Measurements from ENCODE around the gene TFRC. TPM values are rescaled to one million over a fixed set of nuclear protein-coding genes. Genes with fewer than 3 reads are reported as not detected.

TFRC gene
- total RNA-seq, 1 experiment from 2014 or later = 336 TPM

- no peak overlapping the region for H3K27ac ChIP-seq (ENCODE audit: low read depth, low read length, poor library complexity, severe bottlenecking)
- TF ChIP-seq, protein P1, sequence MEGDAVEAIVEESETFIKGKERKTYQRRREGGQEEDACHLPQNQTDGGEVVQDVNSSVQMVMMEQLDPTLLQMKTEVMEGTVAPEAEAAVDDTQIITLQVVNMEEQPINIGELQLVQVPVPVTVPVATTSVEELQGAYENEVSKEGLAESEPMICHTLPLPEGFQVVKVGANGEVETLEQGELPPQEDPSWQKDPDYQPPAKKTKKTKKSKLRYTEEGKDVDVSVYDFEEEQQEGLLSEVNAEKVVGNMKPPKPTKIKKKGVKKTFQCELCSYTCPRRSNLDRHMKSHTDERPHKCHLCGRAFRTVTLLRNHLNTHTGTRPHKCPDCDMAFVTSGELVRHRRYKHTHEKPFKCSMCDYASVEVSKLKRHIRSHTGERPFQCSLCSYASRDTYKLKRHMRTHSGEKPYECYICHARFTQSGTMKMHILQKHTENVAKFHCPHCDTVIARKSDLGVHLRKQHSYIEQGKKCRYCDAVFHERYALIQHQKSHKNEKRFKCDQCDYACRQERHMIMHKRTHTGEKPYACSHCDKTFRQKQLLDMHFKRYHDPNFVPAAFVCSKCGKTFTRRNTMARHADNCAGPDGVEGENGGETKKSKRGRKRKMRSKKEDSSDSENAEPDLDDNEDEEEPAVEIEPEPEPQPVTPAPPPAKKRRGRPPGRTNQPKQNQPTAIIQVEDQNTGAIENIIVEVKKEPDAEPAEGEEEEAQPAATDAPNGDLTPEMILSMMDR (conservative IDR thresholded peaks at IDR 0.05; ENCODE audit: low read depth, low read length) = no peak
- no peak for TF ChIP-seq EZH2 (IDR thresholded peaks at IDR 0.05; ENCODE audit: borderline replicate concordance, low read depth, low read length, poor library complexity, severe bottlenecking)
- ChIA-PET CTCF (no interaction called here), POLR2A (ENCODE audit: low non-redundant PET) (no interaction called here)
- DNase-seq (ENCODE audit: low spot score) = no peak
- no peak overlapping the region for H3K4me3 ChIP-seq (ENCODE audit: low read depth, low read length, poor library complexity, severe bottlenecking)
- intact Hi-C loops (cut with micrococcal nuclease; ENCODE audit: unreplicated experiment) = no loop called here
- H3K36me3 ChIP-seq (ENCODE audit: insufficient read depth, low read length, poor library complexity, severe bottlenecking) = no peaks in the 10 kb centered on the region
- no TSS peak for BruUV-seq (replicated peaks)
- no peaks in the 10 kb centered on the region for H3K9me3 ChIP-seq (ENCODE audit: low read depth, low read length, poor library complexity, severe bottlenecking)
- H3K4me1 ChIP-seq (ENCODE audit: insufficient read depth, low read length, poor library complexity, severe bottlenecking) = no peaks in the 10 kb centered on the region
- H3K27me3 ChIP-seq (replicated peaks; ENCODE audit: insufficient read depth, low read depth, low read length, poor library complexity) = no peaks in the 10 kb centered on the region
Observed at GRCh38 chr3:196097373-196098154, 15.7 kb upstream of the TFRC start.

DNA sequence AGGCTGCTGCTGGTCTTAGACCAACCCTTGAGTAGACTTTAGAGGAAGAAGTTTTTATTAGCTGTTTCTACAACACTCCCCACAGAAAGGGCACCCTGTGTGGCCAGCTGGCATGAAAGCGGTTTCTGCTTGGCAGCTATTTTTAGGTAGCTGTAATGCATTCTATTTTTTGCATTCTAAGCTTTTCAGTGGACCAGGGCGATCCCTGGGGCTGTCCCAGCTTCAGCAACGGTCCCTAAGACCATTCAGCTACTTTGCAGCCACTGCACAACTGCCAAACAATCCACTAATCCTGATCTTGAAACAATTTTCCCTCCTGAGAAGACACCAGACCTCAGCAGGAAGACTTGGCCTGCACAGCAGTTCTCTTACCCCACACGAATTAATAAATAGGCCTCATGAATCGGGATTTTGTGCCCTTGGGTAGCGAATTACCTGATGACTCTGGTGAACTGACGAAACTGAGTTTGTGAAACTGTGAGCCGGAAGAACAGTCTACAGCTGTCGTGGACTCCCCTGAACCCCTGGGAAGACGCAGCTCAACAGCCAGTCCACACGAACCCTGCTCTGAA, 14.6 kb upstream of the TFRC start:
- Histone ChIP-seq H3K36me3 (ENCODE audit: insufficient read depth, low read length, poor library complexity, severe bottlenecking) (no peaks in the 10 kb centered on the region), H3K27ac (ENCODE audit: low read depth, low read length, poor library complexity, severe bottlenecking) (no peak overlapping the region), H3K4me1 (ENCODE audit: insufficient read depth, low read length, poor library complexity, severe bottlenecking) (no peaks in the 10 kb centered on the region), H3K9me3 (ENCODE audit: low read depth, low read length, poor library complexity, severe bottlenecking) (no peaks in the 10 kb centered on the region), H3K4me3 (ENCODE audit: low read depth, low read length, poor library complexity, severe bottlenecking) (no peak overlapping the region), H3K27me3 (replicated peaks; ENCODE audit: insufficient read depth, low read depth, low read length, poor library complexity) (no peaks in the 10 kb centered on the region)
- TF ChIP-seq, protein P1 (conservative IDR thresholded peaks at IDR 0.05; ENCODE audit: low read depth, low read length) = no peak
- TF ChIP-seq EZH2 (IDR thresholded peaks at IDR 0.05; ENCODE audit: borderline replicate concordance, low read depth, low read length, poor library complexity, severe bottlenecking) = no peak
- DNase-seq (ENCODE audit: low spot score) = no peak
- POLR2A ChIA-PET (ENCODE audit: low non-redundant PET) = no interaction called here
- BruUV-seq (replicated peaks) = no TSS peak
- CTCF ChIA-PET = no interaction called here
- intact Hi-C loops (cut with micrococcal nuclease; ENCODE audit: unreplicated experiment) = no loop called here

DNA sequence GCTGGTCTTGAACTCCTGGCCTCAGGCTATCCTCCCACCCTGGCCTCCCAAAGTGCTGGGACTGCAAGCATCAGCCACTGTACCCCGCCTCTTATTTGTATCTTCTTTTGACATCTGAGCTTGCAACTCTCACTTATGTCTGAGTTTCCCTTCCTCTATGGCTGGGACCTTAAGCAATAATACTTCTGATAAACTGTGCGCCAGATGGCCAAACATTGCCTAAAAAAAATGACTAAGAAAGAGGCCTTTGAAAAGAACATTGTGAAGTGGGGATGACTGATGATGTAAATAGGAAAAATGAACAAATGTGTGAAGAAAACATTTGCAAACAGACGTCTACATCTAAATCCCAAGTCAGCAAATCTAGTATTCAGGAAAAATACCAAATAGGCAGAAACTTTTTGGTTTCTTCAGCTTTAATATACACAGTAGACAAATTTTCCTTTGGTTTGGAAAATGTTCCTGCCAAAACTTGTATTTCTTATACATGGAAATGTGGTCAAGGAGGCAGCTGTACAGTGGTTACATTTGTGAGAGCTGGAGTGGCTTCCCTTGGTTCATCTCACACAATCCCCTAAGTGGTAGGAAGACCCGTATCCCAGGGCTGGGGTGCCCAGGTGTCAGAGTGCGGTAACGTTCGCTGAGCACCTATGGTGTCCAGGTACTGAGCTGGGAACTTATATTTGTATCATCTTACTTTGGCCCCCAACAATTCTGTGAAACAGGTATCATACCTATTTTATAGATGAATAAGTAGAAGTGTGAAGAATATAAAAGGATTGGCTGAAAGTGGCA, 11.6 kb upstream of the TFRC start:
- ChIA-PET CTCF (no interaction called here), POLR2A (ENCODE audit: low non-redundant PET) (no interaction called here)
- BruUV-seq (replicated peaks) = no TSS peak
- Histone ChIP-seq H3K36me3 (ENCODE audit: insufficient read depth, low read length, poor library complexity, severe bottlenecking) (no peaks in the 10 kb centered on the region), H3K9me3 (ENCODE audit: low read depth, low read length, poor library complexity, severe bottlenecking) (no peaks in the 10 kb centered on the region), H3K27ac (ENCODE audit: low read depth, low read length, poor library complexity, severe bottlenecking) (no peak overlapping the region), H3K4me3 (ENCODE audit: low read depth, low read length, poor library complexity, severe bottlenecking) (no peak overlapping the region), H3K4me1 (ENCODE audit: insufficient read depth, low read length, poor library complexity, severe bottlenecking) (no peaks in the 10 kb centered on the region), H3K27me3 (replicated peaks; ENCODE audit: insufficient read depth, low read depth, low read length, poor library complexity) (no peaks in the 10 kb centered on the region)
- no peak for DNase-seq (ENCODE audit: low spot score)
- TF ChIP-seq EZH2 (IDR thresholded peaks at IDR 0.05; ENCODE audit: borderline replicate concordance, low read depth, low read length, poor library complexity, severe bottlenecking) = no peak
- TF ChIP-seq, protein P1 (conservative IDR thresholded peaks at IDR 0.05; ENCODE audit: low read depth, low read length) = no peak
- intact Hi-C loops (cut with micrococcal nuclease; ENCODE audit: unreplicated experiment) = no loop called here

All from A673 (cell line).